ENCODE data around the gene TMEM178B.

TMEM178B gene

GRCh38 chr7:141264511-141264910 lies 190.6 kb downstream of the TMEM178B start:
- no peak for DNase-seq (ENCODE audit: low read depth)

- no peak for DNase-seq (ENCODE audit: low read depth)
Observed at GRCh38 chr7:141265668-141266067, 191.8 kb downstream of the TMEM178B start.

- DNase-seq (ENCODE audit: low read depth): no peak
Observed at GRCh38 chr7:141268614-141269013, 194.8 kb downstream of the TMEM178B start.

GRCh38 chr7:141271451-141271850 lies 197.6 kb downstream of the TMEM178B start:
- DNase-seq (ENCODE audit: low read depth): no peak

GRCh38 chr7:141272417-141272816 lies 198.6 kb downstream of the TMEM178B start:
- DNase-seq (ENCODE audit: low read depth): no peak

GRCh38 chr7:141275350-141275749 lies 201.5 kb downstream of the TMEM178B start:
- DNase-seq (ENCODE audit: low read depth): no peak

- DNase-seq (ENCODE audit: low read depth): no peak
Observed at GRCh38 chr7:141276031-141276430, 202.2 kb downstream of the TMEM178B start.

- no peak for DNase-seq (ENCODE audit: low read depth)
Observed at GRCh38 chr7:141280100-141280499, 206.2 kb downstream of the TMEM178B start.

GRCh38 chr7:141281311-141281710 lies 207.4 kb downstream of the TMEM178B start:
- DNase-seq (ENCODE audit: low read depth): no peak

- no peak for DNase-seq (ENCODE audit: low read depth)
Observed at GRCh38 chr7:141286522-141286921, 212.7 kb downstream of the TMEM178B start.

- DNase-seq (ENCODE audit: low read depth): no peak
Observed at GRCh38 chr7:141287936-141288335, 214.1 kb downstream of the TMEM178B start.

- DNase-seq (ENCODE audit: low read depth): no peak
Observed at GRCh38 chr7:141288626-141289025, 214.8 kb downstream of the TMEM178B start.

GRCh38 chr7:141290365-141290764 lies 216.5 kb downstream of the TMEM178B start:
- no peak for DNase-seq (ENCODE audit: low read depth)

GRCh38 chr7:141290973-141291372 lies 217.1 kb downstream of the TMEM178B start:
- no peak for DNase-seq (ENCODE audit: low read depth)

GRCh38 chr7:141291541-141291940 lies 217.7 kb downstream of the TMEM178B start:
- DNase-seq (ENCODE audit: low read depth): no peak

- DNase-seq (ENCODE audit: low read depth): no peak
Observed at GRCh38 chr7:141294143-141294829, 220.4 kb downstream of the TMEM178B start.

- no peak for DNase-seq (ENCODE audit: low read depth)
Observed at GRCh38 chr7:141295367-141295895, 221.6 kb downstream of the TMEM178B start.

- no peak for DNase-seq (ENCODE audit: low read depth)
Observed at GRCh38 chr7:141300816-141301215, 227.0 kb downstream of the TMEM178B start.

GRCh38 chr7:141301544-141301943 lies 227.7 kb downstream of the TMEM178B start:
- no peak for DNase-seq (ENCODE audit: low read depth)

GRCh38 chr7:141302617-141303016 lies 228.8 kb downstream of the TMEM178B start:
- no peak for DNase-seq (ENCODE audit: low read depth)

GRCh38 chr7:141304291-141304690 lies 230.4 kb downstream of the TMEM178B start:
- no peak for DNase-seq (ENCODE audit: low read depth)

- no peak for DNase-seq (ENCODE audit: low read depth)
Observed at GRCh38 chr7:141306081-141306480, 232.2 kb downstream of the TMEM178B start.

- DNase-seq (ENCODE audit: low read depth): no peak
Observed at GRCh38 chr7:141312395-141312794, 238.5 kb downstream of the TMEM178B start.

Data from activated T-helper 9 cell treated with anti-CD3 and anti-CD28 coated beads, Interleukin-2, amount 50 U/mL, for 16 hours (primary cell).